Ovary (tissue), 9 donors: ENCODE data around the gene OXCT2. TPM values are rescaled to one million over a fixed set of nuclear protein-coding genes. Genes with fewer than 3 reads are reported as not detected.

ENCODE experiments used
- DNase-seq, 5 donors: peaks; one replicate each; pipeline ENCODE4 v3.0.0-alpha.2; 2019 to 2020
- H3K27ac ChIP-seq, 2 donors: fragments of 200-600 bp; one replicate each; pipeline versions ENCODE4 v1.5.1 to v1.8.0; 2019 to 2022
- H3K27me3 ChIP-seq: fragments of 200-600 bp; one replicate; pipeline ENCODE4 v1.8.0; 2022
- H3K36me3 ChIP-seq: fragments of 200-600 bp; sonication (generic); one replicate; pipeline ENCODE4 v1.5.1; 2019
- H3K4me1 ChIP-seq: one replicate; pipeline ENCODE4 v1.8.1; 2013; ENCODE audit warnings: mild to moderate bottlenecking, moderate library complexity; ENCODE audit not compliant: insufficient read depth
- H3K4me3 ChIP-seq: fragments of 200-600 bp; sonication (generic); one replicate; pipeline ENCODE4 v1.5.1; 2017
- H3K9me3 ChIP-seq, 2 donors: fragments of 200-600 bp in 1 of 2; sonication (generic) in 1 of 2; one replicate each; pipeline versions ENCODE4 v1.5.1 to v1.8.1; 2013 to 2019; ENCODE audit warnings: mild to moderate bottlenecking in 1 of 2, moderate library complexity in 1 of 2
- EP300 ChIP-seq: sonication (generic); formaldehyde crosslinking; IDR thresholded peaks from one replicate; pipeline ENCODE4 v1.6.1; 2017; ENCODE audit warnings: antibody characterized with exemption
- POLR2A ChIP-seq: fragments of 450-650 bp; IDR thresholded peaks from one replicate; pipeline ENCODE4 v1.6.1; 2017; ENCODE audit warnings: antibody characterized with exemption, mild to moderate bottlenecking, moderate library complexity
- WGBS, 3 donors: extraction: QIAGEN DNeasy Blood & Tissue Kit in 1 of 3; methylation state at CpG; one replicate each; pipeline versions ENCODE4 v1.1.5 to v1.1.7; 2013 to 2017; 5-methylcytosine and 5-hydroxymethylcytosine counted together
- intact Hi-C, 4 donors: fragments of 100-400 bp; cut with DNase I; formaldehyde crosslinking; loops; one replicate each; pipeline versions ENCODE4 v1.11.0 to v1.15.1; 2022 to 2023
- polyA plus RNA-seq, 2 donors: library from polyadenylated mRNA; stranded (reverse); fragments of 200-250 nt in 1 of 2; fragments of 350-450 nt in 1 of 2; fragmentation: Illumina TruSeq in 1 of 2; extraction: RNeasy Lipid Tissue Mini Kit (QIAGEN cat#74804) in 1 of 2; gene quantifications; one replicate each; pipeline ENCODE4 v1.2.3, GENCODE V29; 2013 to 2014
- total RNA-seq, 7 donors: library from RNA; depleted of rRNA in 2 of 7; stranded (reverse); fragments of >200 nt in 2 of 7; fragmentation: NEBNext Ultra II Directional in 3 of 7; extraction: Animal tissue kit (Norgen Biotek cat#: 25700) in 3 of 7; gene quantifications; one replicate each; pipeline versions ENCODE4 v1.1.0 to v1.2.4, GENCODE V29; 2016 to 2023
- TF ChIP-seq, protein P1 (sequence below), 3 donors: fragments of 450-650 bp in 2 of 3; fragments of 200-600 bp in 1 of 3; IDR thresholded peaks; one replicate each; pipeline versions ENCODE4 v1.5.1 to v1.8.0; 2016 to 2022; ENCODE audit warnings: antibody characterized with exemption in 3 of 3, mild to moderate bottlenecking in 1 of 3
- donor health status: DM: no; HTN: no; CAD: no; lungs with moderate emphysema.
- donor health status: DM: no; HTN: no; CAD: no.
- donor health status: Bipolar disorder and iron deficiency.
- donor health status: DM: yes; HTN: yes; CAD: no.
- donor health status: DM: no; HTN: no; CAD: no.
- donor health status: DM: yes; HTN: yes; CAD: no.

OXCT2 gene
- total and polyA plus RNA-seq, 9 donors = 0.20 to 7.2 (median 2.4) TPM

DNA sequence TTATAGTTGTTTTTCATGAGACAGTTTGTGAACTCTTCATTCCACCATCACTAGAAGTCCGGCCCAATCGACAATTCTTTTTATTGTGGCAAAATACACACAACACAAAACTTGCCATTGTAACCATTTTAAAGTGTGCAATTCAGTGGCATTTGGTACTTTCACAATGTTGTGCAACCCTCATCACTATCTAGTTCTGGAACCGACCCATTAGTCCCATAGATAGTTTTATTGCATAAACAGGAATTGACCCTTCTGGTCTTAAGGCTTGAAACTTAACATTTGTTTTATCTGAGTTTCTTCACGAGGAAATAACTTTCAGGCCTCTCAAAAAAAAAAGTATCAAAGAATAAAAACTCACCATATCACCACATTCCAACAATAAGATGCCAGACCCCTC, 41.3 kb downstream of the OXCT2 start:
- TF ChIP-seq, protein P1, sequence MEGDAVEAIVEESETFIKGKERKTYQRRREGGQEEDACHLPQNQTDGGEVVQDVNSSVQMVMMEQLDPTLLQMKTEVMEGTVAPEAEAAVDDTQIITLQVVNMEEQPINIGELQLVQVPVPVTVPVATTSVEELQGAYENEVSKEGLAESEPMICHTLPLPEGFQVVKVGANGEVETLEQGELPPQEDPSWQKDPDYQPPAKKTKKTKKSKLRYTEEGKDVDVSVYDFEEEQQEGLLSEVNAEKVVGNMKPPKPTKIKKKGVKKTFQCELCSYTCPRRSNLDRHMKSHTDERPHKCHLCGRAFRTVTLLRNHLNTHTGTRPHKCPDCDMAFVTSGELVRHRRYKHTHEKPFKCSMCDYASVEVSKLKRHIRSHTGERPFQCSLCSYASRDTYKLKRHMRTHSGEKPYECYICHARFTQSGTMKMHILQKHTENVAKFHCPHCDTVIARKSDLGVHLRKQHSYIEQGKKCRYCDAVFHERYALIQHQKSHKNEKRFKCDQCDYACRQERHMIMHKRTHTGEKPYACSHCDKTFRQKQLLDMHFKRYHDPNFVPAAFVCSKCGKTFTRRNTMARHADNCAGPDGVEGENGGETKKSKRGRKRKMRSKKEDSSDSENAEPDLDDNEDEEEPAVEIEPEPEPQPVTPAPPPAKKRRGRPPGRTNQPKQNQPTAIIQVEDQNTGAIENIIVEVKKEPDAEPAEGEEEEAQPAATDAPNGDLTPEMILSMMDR (IDR thresholded peaks at IDR 0.05) = no peak
- TF ChIP-seq EP300 = no peak
- TF ChIP-seq POLR2A = no peak
- Histone ChIP-seq H3K4me3 (no peak overlapping the region), H3K27ac (no peak overlapping the region), H3K4me1 (no peaks in the 10 kb centered on the region), H3K27me3 (no peaks in the 10 kb centered on the region), H3K9me3 (no peaks in the 10 kb centered on the region), H3K36me3 (no peaks in the 10 kb centered on the region)
- intact Hi-C loops = no loop called here
- no peak for DNase-seq
- WGBS, 3 donors = 35 to 54% (median 36%) methylated on average over 4 of the region's 4 CpGs

DNA sequence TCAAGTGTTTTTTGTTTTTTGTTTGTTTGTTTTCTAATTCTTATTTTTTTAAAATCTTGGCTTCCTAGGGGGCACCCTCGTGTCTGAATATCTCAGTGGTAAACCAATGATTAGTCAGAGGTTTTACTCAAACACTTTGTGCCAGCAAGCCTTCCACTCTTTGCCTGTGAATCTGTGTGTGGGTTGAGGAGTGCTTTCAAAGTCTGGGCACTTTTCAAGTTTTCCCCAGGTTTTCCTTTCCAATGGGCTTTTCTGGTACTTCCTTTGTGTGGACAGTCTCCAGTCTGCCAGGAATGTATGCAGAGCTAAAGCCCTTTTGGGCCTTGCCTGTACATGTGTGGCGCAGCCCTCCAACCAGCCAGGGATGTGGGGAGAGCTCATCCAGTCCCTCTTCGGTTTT, 42.1 kb downstream of the OXCT2 start:
- no peak for DNase-seq
- intact Hi-C loops = no loop called here
- H3K9me3 ChIP-seq = no peaks in the 10 kb centered on the region
- H3K27ac ChIP-seq = no peak overlapping the region
- TF ChIP-seq, protein P1 (IDR thresholded peaks at IDR 0.05) = no peak
- TF ChIP-seq POLR2A = no peak
- TF ChIP-seq EP300 = no peak
- H3K4me1 ChIP-seq = no peaks in the 10 kb centered on the region
- H3K27me3 ChIP-seq = no peaks in the 10 kb centered on the region
- H3K4me3 ChIP-seq = no peak overlapping the region
- 65 to 66% (median 66%) methylated on average over 3 of the region's 3 CpGs for WGBS, 3 donors
- no peaks in the 10 kb centered on the region for H3K36me3 ChIP-seq

GRCh38 chr1:39727932-39728317, 43.2 kb downstream of the OXCT2 start:
- intact Hi-C loops = no loop called here
- no peaks in the 10 kb centered on the region for H3K36me3 ChIP-seq
- H3K27ac ChIP-seq = no peak overlapping the region
- DNase-seq = no peak
- H3K27me3 ChIP-seq = no peaks in the 10 kb centered on the region
- no peaks in the 10 kb centered on the region for H3K9me3 ChIP-seq
- WGBS, 3 donors = 74 to 80% (median 74%) methylated on average over 14 of the region's 14 CpGs
- no peak overlapping the region for H3K4me3 ChIP-seq
- H3K4me1 ChIP-seq = no peaks in the 10 kb centered on the region
- TF ChIP-seq, protein P1 (IDR thresholded peaks at IDR 0.05) = no peak
- TF ChIP-seq POLR2A = no peak
- no peak for TF ChIP-seq EP300

DNA sequence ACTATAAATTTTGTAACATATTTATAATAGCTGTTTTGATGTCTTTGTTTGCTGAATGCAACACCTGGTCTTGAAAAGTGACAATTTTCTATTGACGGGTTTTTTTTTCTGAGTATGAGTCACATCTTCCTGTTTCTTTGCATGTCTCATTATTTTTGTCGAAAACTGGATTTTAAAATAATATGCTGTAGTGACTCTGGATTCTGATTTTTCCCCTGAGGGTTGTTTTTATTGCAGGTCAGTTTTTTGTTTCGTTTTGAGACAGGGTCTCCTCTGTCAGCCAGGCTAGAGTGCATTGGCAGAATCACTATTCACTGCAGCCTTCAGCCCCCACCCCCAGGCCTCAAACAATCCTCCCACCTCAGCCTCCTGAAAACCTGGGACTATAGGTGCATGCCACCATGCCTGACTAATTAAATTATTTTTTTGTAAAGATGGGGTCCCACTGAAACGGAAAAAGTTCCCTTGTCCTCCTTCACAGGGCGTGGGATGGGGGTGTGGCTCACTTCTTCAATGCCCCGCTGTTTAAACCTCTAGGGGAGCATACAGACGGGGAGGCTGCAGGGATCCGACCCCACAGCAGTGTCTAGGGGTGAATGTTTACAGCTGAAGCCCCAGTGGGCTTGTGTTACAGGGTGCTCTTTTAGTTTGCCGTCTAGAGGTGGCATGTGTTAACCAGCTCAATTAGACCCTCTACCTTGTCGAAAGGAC, 43.8 kb downstream of the OXCT2 start:
- no peaks in the 10 kb centered on the region for H3K27me3 ChIP-seq
- no peak for DNase-seq
- intact Hi-C loops = no loop called here
- no peaks in the 10 kb centered on the region for H3K36me3 ChIP-seq
- no peak for TF ChIP-seq EP300
- no peak for TF ChIP-seq POLR2A
- TF ChIP-seq, protein P1 (IDR thresholded peaks at IDR 0.05) = no peak
- H3K4me3 ChIP-seq = no peak overlapping the region
- H3K27ac ChIP-seq = no peak overlapping the region
- H3K4me1 ChIP-seq = no peaks in the 10 kb centered on the region
- WGBS, 3 donors = 70 to 74% (median 73%) methylated on average over 10 of the region's 10 CpGs
- H3K9me3 ChIP-seq = no peaks in the 10 kb centered on the region
